ENCODE measurements around the gene CAMK1G.

CAMK1G gene

DNA sequence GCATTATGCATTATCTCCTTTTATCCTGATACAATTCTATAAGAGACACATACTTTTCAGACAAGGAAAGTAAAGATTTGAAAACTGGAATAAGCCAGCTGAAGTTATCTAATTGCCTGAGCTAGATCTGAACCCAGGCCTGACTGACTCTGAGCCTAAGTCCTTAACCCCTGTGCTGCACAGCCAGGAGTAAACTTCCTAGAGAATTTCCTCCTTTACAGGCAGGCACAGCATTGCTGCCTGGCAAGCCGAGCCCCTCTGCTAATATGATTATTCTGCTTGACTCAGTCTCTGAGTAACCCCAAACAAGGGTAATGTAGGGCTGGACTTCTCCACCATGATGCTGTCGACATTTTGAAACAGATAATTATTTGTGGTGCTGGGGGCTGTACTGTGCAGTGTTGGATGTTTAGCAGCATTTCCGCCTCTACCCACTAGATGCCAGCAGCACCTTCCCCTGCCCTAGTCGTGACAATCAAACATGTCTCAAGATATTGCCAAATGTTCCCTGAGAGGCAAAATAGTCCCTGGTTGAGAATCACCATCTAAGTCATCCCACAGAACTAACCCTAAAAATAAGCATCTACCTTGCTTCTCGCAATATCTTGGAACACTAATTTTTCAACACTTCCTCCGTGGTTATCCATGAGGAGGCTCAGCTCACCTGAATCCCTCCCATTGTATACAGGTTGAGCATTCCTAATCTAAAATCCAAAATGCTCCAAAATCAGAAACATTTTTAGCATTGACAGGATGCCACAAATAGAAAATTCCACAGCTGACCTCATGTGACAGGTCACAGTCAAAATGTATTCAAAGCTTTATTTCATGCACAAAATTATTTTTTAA, 18.5 kb downstream of the CAMK1G start:
- DNase-seq: no peak

DNA sequence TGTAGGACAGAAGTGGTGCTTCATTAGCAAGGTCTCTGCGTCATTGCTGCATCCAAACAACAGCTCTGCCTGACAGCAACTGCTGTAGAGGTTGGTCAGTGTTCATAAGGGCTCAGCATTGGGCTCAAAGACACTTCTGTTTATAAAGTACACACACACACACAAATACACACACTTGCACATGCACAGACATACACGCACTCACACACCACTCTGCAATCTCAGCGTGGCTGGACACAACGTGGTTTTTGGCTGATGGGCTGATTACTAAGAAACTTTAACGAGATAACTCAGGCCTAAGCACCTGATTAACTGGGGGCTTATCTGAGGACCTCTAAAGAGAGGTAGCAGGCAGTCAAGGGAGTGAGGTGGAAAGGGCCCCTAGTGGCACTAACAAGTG, 20.4 kb downstream of the CAMK1G start:
- DNase-seq: no peak

DNA sequence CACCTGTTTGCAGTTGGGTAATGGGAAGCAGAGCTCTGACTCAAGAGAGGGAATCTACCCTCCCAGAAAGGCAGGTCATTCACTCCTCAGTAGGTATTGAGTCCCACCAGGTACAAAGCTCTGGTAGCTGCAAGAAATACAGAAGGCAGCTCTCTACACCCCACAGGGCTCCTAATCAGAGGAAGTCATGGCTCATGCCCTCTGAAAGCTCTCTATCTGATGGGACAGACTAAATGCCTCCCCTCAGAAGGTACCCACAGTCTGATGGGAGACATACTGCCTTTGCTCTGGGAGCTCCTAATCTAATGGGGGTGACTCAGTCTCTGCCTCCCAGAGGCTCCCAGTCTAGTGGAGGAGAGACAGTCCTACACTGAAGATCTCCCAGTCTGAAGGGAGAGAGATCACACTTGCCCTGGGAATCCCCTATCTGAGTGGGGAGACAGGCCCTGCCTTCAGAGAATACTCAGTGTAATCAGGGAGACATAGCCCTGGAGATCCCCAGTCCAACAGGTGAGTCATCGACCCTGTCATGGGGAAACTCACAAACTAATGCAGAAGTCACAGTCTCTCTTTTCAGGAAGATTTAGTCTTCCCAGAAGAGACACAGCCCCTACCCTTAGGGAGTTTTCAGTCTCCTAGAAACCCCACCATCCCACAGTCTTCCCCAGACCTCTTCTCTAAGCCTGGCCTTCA, 23.7 kb downstream of the CAMK1G start:
- no peak for DNase-seq

DNA sequence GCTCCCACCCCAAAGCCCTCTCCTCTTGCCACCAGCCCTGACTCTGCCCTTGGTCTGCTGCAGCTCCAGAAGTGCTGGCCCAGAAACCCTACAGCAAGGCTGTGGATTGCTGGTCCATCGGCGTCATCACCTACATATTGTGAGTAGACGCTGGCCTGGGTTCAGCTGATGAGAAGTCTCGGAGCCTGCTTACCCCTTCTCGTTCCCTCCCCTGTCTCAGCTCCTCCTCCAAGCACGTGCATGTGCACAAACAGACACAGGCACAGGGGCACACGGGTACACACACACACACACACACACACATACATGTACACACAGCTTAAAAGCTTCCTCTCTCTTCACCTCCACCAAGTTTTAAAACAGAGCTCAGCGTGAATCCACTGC, 24.3 kb downstream of the CAMK1G start:
- no peak for DNase-seq

DNA sequence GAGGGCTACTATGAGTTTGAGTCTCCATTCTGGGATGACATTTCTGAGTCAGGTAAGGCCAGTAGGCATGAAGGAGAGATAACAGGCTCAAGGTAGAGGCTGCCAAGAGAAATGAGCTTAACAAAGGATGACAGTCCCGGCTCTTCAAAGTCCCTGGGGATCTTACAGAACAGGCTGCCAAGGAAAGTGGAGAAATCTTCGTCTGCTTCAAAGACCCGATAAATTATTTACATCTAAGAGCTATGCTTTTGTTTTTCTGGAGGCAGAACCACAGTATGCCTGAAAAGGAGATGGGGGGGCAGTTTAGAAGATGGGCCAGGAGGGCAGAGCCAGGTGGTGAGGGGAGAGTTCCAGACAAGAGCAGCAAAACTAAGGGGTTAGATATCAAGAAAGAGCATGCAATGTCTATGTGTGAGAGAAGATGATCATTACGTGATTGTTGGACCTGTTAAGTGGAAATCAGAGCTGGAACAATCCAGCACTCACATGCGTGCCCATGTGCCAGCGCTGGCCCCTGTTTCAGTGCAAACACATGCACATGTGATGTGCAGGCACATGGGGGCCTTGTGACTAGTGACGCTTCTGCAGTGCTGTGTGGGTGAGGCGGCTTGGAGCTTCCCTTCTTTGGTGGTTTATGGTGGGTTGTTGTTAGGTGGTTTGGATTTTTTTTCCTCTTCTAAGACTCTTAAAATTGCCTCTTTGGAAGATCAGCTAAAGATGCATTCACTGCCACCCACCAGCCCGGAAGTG, 25.7 kb downstream of the CAMK1G start:
- DNase-seq: no peak

DNA sequence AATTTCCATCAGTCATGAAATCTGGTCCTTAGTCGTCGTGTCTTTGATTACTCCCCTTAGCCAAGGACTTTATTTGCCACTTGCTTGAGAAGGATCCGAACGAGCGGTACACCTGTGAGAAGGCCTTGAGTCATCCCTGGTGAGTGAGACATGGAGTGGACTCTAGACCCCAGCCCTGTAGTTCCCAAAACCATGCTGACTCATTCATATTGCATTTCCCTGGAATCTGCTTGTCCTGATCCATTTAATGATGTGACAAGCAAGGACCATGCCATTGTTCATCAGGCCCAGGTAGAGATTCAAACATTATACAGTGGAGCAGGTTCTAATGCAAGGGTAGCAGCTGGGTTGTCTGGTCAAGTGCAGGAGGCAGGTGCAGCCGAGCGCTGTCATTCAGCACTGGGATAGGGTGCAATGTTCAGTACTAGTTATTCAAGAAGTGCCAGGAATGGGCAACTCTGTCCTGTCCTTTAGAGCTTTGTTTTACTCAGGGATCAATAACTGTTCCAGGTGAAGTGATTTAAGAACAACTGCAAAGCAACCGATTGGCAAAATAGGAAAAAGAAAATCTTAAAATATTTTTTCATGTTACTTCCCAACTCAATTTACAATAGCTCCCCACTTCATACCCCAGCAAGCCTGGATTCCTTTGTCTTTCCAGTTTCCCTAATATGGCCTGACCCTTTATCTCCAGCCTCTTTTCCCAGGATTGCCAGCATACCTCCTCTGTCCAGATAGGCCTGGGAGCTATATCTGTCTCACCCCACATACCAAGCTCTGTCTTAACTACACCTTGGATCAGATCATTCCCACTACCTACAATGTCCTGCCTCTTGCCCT, 26.5 kb downstream of the CAMK1G start:
- no peak for DNase-seq

DNA sequence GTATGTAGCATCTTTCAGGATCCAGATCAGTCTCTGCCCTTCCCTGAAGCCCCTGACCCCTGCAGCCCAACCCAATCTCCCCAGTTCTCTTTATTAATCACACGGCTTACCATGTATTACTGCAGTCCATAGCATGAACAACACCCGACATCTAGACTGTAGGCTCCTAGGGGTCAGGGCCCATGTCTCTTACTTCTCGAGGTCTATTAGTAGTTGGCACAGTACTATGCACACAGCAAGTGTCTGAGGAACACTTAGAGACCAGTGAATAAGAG, 27.1 kb downstream of the CAMK1G start:
- no peak for DNase-seq

DNA sequence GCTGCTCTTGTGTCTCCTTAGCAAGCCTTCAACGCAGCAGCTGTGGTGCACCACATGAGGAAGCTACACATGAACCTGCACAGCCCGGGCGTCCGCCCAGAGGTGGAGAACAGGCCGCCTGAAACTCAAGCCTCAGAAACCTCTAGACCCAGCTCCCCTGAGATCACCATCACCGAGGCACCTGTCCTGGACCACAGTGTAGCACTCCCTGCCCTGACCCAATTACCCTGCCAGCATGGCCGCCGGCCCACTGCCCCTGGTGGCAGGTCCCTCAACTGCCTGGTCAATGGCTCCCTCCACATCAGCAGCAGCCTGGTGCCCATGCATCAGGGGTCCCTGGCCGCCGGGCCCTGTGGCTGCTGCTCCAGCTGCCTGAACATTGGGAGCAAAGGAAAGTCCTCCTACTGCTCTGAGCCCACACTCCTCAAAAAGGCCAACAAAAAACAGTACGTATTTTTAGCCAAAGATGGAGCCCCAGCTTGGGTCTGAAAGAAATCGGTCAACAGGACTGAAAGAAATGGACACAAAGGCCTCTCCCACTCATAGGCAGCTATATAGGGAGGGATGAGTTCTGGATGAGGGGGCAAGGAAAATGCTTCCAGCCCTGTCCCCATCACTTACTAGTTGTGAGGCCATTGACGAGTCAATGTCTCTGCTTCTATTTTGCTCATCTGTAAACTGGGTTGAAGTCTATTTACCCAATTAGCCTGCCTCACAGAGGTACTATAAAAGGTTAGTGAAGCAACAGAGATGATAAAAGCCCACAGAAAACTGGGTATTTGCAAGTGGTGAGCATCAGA, 28.5 kb downstream of the CAMK1G start:
- DNase-seq: no peak

DNA sequence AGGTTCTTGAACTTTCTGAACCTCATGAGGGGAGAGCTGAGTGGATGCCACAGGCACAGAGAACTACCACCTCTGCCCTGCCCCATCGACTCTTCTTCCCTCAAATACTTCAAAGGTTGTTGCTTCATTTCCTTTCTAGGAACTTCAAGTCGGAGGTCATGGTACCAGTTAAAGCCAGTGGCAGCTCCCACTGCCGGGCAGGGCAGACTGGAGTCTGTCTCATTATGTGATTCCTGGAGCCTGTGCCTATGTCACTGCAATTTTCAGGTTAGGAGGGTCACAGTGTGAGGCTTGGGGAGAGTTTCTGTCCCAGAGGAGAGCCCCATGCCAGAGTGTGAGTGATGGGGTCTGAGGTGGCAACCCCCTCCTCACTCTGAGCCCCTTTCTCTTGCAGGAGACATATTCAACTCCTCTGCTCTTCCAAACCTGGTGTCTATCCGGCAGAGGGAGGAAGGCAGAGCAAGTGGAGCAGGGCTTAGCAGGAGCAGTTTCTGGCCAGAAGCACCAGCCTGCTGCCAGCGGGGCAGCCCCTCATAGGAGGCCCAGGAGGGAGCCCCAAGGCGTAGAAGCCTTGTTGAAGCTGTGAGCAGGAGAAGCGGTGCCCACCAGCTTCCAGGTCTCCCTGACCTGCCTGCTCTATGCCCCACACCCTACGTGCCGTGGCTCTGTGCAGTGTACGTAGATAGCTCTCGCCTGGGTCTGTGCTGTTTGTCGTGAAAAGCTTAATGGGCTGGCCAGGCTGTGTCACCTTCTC, 29.3 kb downstream of the CAMK1G start:
- DNase-seq: no peak

DNA sequence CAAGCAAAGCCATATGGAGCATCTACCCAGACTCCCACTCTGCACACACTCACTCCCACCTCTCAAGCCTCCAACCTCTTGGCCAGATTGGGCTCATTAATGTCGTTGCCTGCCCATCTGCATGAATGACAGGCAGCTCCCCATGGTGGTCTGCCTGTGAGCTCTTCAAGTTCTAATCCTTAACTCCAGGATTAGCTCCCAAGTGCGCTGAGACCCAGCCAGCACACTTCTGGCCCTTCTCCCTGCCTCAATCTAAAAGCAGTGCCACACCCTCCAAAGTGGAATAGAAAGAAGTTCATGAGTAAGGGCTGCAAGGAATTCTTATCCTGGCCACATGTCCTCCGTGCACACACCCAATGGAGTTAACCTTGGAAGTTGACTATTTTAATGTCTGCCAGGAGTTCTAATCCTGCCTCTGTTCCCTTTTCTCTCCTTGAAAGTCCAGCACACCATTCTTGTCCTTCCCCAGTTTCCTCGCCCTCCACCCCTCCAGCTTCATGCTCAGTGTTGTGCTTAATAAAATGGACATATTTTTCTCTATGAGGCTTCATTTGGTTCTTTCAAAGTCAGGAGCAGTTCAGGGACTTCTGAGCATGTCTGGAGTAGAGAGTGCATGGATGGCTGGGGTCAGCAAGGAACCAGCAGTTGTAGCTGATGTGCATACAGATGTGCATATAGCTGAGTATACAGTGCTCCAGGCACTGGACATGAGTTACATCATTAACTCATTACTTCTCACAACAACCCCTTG, 30.1 kb downstream of the CAMK1G start:
- no peak for DNase-seq

DNA sequence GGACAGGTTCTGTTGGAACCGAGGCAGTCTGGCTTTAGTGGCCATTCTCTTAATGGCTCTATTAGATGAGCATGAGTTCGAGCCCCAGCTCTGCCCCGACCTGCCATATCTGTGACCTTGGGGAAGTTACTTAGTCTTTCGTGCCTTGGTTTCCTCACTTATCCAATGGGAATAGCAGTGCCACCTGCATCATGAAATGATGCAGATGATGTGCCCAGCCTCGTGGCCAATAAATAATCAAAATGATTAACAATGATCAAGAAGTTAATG, 30.6 kb downstream of the CAMK1G start:
- DNase-seq: no peak

DNA sequence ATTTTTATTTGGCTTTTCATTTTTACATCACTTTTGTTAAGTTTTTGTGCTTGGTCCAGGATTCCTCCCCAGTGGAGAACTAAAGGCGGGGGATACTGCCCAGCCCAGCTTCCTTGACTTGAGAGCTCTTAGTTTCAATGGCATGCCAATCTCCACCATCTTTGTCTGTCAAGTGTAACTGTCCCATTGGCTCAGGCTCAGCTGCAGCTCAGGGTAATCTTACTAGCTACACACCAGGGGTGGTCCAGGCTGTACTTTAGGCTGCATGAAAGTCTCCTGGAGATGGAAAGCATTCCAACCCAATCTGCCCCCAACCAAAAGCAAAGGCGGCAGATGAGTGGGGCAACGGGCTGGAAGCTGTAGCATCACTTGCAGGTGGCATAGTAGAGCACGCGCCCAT, 31.4 kb downstream of the CAMK1G start:
- no peak for DNase-seq

DNA sequence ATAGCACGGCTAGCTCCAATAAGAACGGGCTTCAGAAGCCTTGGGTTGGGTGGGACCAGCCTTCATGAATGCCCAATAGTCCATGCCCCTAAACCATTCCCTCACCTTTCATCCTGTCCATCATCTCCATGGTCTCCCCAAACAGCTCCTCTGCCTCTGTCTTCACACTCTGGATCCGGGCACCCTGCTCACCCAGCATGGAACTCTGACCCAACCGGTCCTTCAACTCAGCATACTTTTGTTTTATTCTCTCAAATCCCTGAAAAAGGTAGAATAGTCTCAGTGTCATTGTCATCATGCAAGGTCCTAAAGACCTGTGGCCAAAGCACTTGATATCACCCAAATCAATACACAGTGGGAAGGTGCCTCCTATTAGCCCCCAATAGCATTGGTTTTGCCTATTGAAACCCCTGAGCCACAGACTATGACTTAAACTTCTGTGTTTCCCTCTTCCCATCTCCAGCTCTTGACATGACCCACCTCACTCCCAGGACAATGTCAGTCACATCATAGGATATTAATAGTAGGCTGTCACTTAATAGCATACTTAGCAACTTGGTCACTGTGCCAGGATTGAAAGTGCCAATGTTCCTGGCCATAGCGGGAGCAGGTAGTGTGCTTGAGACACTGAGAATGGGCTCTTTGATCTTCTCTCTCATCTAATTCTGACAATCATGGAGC, 33.0 kb downstream of the CAMK1G start:
- no peak for DNase-seq

DNA sequence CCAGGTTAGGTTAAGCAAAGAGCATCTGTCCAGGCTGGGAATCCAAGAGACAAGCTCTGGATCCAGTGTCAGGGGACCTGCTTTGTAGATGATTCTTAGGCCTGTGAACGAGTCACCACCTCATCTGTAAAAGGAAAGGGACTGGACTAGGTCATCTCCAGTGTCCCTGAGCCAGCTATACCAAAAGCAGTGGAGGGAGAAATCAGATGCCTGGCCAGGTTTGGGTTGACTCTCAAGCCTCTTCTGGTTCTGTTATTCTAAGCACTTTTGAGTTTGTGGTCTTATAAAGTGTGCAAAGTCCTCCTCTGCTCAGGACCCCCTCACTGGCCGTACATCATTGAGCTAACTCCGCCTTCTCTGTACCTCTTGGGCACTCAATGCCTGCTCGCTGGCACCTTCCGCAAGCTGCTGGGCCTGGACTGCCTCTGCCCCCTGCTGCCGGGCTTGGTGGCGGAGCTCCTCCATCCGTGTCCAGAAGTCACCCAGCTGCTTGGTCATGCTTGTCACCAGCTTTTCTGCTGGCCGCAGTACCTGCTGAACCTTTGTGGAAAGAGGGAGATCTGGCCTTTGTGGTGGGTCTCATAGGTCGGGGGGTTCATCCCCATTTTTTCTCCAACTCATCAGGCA, 33.6 kb downstream of the CAMK1G start:
- DNase-seq: no peak

DNA sequence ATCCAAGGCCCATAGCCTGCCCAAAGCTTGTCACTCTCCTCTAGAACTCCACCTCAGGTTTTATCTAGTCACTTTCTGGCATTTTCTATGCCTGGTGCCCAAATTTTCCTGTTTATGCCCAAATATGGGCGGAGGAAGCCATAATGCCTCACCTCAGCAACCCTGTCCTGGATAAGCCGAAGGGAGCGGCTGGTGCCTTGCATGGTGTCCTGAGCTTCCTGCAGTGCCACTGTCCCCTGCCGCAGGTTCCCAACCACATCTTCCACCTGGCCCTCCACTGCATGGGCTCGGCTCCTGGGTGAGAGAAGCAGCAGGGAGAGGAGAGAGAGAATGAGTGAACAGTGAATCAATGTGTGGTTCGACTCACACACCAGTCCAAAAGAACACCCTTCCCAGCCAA, 34.2 kb downstream of the CAMK1G start:
- DNase-seq: no peak

DNA sequence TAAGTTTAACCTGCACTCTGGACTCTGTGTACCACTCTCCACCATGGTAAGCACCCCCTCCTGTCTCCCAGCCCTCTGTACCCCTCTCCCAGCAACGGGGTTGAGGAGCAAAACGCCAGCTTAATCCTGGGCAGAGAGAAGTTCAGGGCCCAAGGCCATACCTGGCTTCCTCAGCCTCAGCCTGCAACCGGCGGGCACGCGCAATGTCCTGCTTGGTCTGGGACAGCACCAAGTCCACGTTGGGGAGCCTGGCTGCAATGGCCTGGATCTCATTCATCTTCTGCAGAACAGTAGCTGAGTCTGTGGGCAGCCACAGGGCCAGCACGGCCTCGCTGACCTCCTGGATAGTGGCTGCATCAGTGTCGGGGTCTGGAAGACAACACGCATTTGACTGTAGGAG, 34.8 kb downstream of the CAMK1G start:
- DNase-seq: no peak

DNA sequence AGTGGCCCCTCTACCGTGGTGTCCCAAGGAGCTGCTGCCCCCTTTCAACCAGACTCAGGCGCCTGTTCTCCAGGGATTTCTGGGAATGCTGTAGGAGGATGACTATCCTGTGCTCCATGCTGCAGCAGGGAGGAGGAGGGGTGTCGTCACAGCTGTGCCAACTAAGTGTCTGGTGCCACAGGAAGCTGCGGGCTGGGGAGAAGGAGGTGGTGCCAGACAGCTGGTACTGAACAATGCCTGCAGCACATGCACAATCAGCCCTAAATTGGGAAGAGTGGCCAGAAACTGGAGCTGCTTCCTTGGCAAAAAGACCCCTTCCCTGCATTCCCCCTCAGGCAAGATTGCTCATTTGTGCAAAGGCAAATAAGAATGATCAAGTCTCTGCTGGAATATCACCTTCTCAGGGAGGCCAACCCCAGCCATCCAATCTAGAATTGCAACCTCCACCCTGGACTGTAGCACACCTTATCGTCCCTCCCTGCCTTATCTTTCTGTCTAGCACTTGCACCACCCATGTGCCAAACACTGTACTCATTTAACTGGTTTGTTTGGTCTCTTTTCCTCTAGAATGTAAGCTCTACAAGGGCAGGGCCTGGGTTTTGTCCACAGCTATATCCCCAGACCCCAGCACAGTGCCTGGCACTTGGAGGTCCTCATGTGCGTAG, 35.4 kb downstream of the CAMK1G start:
- no peak for DNase-seq

DNA sequence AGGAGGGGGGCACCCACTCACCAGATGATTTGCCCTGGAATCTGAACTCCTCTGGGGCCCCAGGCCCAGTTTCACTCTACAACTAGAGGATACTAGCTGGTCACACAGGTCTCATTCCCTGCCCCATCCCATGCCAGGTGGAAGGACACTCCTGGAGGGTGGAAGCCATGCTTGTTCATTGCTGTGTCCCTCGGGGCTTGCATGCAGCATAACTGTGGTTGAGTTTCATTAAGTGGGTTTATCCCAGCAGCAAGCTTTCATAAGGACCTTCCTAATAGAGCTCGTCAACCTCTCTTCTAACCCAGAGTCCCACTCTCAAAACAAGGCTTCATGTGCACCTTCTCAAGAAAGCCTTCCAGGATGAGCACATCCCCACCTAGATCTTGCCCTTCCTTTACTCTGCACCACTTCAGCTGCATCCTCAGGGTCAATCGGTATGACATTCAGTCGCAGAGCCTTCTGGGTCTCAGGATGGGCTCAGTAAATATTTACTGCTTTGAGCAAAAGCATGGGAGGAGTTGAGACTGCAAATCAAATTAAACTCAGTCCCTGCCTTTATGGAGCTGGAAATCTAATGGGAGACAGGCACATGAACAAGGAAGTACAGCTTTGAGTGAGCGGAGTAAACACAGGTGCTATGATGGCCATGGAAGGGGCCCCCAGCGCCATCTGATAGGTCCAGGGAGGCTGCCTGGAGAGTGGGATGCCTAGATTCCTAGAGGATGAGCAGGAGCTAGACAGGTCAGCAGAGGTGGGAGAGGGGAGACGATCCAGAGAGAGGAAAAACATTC, 36.4 kb downstream of the CAMK1G start:
- no peak for DNase-seq

DNA sequence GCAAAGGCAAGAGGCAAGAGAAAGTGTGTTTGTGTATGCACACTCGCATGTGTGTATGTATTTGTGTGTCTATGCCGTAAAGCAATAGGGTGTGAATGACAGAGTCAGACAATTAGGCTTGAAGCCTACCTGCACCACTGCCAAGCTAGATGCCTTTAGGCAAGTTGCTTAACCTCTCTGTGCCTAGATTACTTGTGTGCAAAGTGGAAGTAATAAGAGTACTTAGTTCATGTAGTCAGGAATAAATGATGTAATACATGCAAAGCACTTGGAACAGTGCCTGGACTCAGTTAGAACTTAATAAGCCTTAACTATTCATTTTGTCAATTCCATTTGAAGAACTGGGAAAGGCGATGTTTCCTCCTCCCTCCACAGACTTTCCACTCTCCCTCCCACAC, 37.0 kb downstream of the CAMK1G start:
- DNase-seq: no peak

Data from femur (tissue), 1 donor.